OCI-LY7 (cell line): ENCODE data around the gene BAMBI. TPM values are rescaled to one million over a fixed set of nuclear protein-coding genes. Genes with fewer than 3 reads are reported as not detected.

Source experiments
- BruUV-seq: library from RNA; stranded (reverse); fragments of 400-500 nt; replicated peaks from 2 replicates; lab custom pipeline; 2021; lab: Mats Ljungman, UMichigan
- CTCF ChIA-PET: fragments of 300-600 bp; sonication (Branson Sonifier 250); formaldehyde crosslinking; loops from one replicate; lab custom pipeline; 2022; ENCODE audit warnings: antibody characterized with exemption; ENCODE audit not compliant: unreplicated experiment; lab: Charles Lee
- POLR2A ChIA-PET: fragments of 300-600 bp; sonication (Branson Sonifier 250); formaldehyde crosslinking; loops from one replicate; lab custom pipeline; 2022; ENCODE audit warnings: antibody characterized with exemption; lab: Charles Lee
- DNase-seq: peaks from one replicate; pipeline ENCODE4 v3.0.0-alpha.2; 2015; ENCODE audit warnings: low spot score
- H2AFZ ChIP-seq: fragments of 200-600 bp; sonication (generic), shearing (Covaris generic); 2 replicates; pipeline ENCODE4 v1.6.1; 2014; ENCODE audit warnings: mild to moderate bottlenecking, antibody characterized with exemption, low read length, moderate library complexity
- H3K27ac ChIP-seq: fragments of 200-600 bp; sonication (generic); 2 replicates; pipeline ENCODE4 v1.5.1; 2014; ENCODE audit warnings: mixed run types, low read depth, mild to moderate bottlenecking, moderate library complexity, low read length, inconsistent platforms; ENCODE audit not compliant: poor library complexity, severe bottlenecking
- H3K36me3 ChIP-seq: fragments of 200-600 bp; sonication (generic); 2 replicates; pipeline ENCODE4 v1.6.1; 2014; ENCODE audit warnings: mild to moderate bottlenecking, antibody characterized with exemption, low read length, moderate library complexity, mixed read lengths; ENCODE audit not compliant: insufficient read depth
- H3K4me1 ChIP-seq: fragments of 200-600 bp; sonication (generic); 2 replicates; pipeline ENCODE4 v1.5.1; 2014; ENCODE audit warnings: mild to moderate bottlenecking, low read length; ENCODE audit not compliant: insufficient read depth, poor library complexity, severe bottlenecking
- H3K4me2 ChIP-seq: fragments of 200-600 bp; sonication (generic); 2 replicates; pipeline ENCODE4 v1.6.1; 2014; ENCODE audit warnings: mild to moderate bottlenecking, low read length
- H3K4me3 ChIP-seq: fragments of 200-600 bp; sonication (generic); 2 replicates; pipeline ENCODE4 v1.5.1; 2014; ENCODE audit warnings: mild to moderate bottlenecking, low read depth, low read length; ENCODE audit not compliant: poor library complexity, severe bottlenecking
- H3K79me2 ChIP-seq: fragments of 200-600 bp; sonication (generic); 2 replicates; pipeline ENCODE4 v1.6.1; 2016; ENCODE audit warnings: low read depth, mild to moderate bottlenecking, low read length, moderate library complexity, mixed read lengths; ENCODE audit not compliant: insufficient read depth
- H3K9me2 ChIP-seq: fragments of 200-600 bp; sonication (generic); 2 replicates; pipeline ENCODE4 v1.6.1; 2016; ENCODE audit warnings: mild to moderate bottlenecking, low read length, mixed read lengths; ENCODE audit not compliant: insufficient read depth
- H3K9me3 ChIP-seq: fragments of 200-600 bp; sonication (generic); 2 replicates; pipeline ENCODE4 v1.6.1; 2014; ENCODE audit warnings: mild to moderate bottlenecking, mixed run types, low read length, mixed read lengths
- H4K20me1 ChIP-seq: fragments of 200-600 bp; sonication (generic); 2 replicates; pipeline ENCODE4 v1.6.1; 2014; ENCODE audit warnings: mild to moderate bottlenecking, antibody characterized with exemption, low read length, moderate library complexity, mixed read lengths; ENCODE audit not compliant: insufficient read depth
- EZH2phosphoT487 ChIP-seq: fragments of 200-600 bp; sonication (generic); IDR thresholded peaks from 2 replicates; pipeline ENCODE4 v1.6.1; 2018; ENCODE audit warnings: low read depth, borderline replicate concordance, mild to moderate bottlenecking, mixed run types, antibody characterized with exemption, low read length, moderate library complexity, mixed read lengths
- intact Hi-C: fragments of 100-400 bp; cut with micrococcal nuclease; formaldehyde crosslinking; loops from one replicate; pipeline ENCODE4 v1.10.0; 2022; ENCODE audit not compliant: unreplicated experiment
- total RNA-seq, 2 experiments: library from RNA; depleted of rRNA in 1 of 2; stranded (reverse); fragments of >200 nt in 1 of 2; shearing (Covaris generic) in 1 of 2; gene quantifications; 2 replicates each; pipeline ENCODE4 v1.2.3, GENCODE V29; 2014 to 2022
- TF ChIP-seq, protein P1 (sequence below): fragments of 200-600 bp; sonication (generic); conservative IDR thresholded peaks from 2 replicates; pipeline ENCODE4 v1.5.1; 2014; ENCODE audit warnings: mild to moderate bottlenecking, antibody characterized with exemption, low read length, moderate library complexity, mixed read lengths

The BAMBI gene
- total RNA-seq, 2 experiments from 2014 or later, result 0.89 to 3.1 TPM

DNA sequence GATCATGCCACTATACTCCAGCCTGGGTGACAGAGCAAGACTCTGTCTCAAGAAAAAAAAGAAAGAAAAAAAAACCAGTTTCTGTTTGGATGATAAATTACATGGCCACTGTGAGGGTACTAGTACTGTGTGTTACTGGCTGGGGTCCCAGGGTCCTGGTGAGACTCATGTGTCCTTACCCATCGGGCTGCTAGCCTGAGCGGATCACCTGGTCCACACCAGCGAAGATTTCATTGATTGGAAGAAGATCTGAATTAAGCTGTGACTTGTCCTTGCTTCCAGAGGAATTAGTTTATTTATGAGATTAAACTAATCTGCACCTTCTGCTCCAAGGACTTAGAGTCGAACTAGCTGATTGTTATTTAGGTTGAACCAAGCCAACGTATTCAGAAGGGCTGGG lies 40.0 kb upstream of the BAMBI start:
- BruUV-seq, result no TSS peak
- no peak overlapping the region for H2AFZ ChIP-seq
- no peaks in the 10 kb centered on the region for H3K79me2 ChIP-seq
- no peak overlapping the region for H3K4me2 ChIP-seq
- POLR2A ChIA-PET, result no interaction called here
- no peak overlapping the region for H3K27ac ChIP-seq
- H3K9me3 ChIP-seq, result no peaks in the 10 kb centered on the region
- H4K20me1 ChIP-seq, result no peaks in the 10 kb centered on the region
- intact Hi-C loops, result no loop called here
- H3K36me3 ChIP-seq, result no peaks in the 10 kb centered on the region
- no peaks in the 10 kb centered on the region for H3K9me2 ChIP-seq
- no peaks in the 10 kb centered on the region for H3K4me1 ChIP-seq
- DNase-seq, result no peak
- CTCF ChIA-PET, result no interaction called here
- no peak overlapping the region for H3K4me3 ChIP-seq
- TF ChIP-seq, protein P1, sequence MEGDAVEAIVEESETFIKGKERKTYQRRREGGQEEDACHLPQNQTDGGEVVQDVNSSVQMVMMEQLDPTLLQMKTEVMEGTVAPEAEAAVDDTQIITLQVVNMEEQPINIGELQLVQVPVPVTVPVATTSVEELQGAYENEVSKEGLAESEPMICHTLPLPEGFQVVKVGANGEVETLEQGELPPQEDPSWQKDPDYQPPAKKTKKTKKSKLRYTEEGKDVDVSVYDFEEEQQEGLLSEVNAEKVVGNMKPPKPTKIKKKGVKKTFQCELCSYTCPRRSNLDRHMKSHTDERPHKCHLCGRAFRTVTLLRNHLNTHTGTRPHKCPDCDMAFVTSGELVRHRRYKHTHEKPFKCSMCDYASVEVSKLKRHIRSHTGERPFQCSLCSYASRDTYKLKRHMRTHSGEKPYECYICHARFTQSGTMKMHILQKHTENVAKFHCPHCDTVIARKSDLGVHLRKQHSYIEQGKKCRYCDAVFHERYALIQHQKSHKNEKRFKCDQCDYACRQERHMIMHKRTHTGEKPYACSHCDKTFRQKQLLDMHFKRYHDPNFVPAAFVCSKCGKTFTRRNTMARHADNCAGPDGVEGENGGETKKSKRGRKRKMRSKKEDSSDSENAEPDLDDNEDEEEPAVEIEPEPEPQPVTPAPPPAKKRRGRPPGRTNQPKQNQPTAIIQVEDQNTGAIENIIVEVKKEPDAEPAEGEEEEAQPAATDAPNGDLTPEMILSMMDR, result no peak
- TF ChIP-seq EZH2phosphoT487, result no peak

DNA sequence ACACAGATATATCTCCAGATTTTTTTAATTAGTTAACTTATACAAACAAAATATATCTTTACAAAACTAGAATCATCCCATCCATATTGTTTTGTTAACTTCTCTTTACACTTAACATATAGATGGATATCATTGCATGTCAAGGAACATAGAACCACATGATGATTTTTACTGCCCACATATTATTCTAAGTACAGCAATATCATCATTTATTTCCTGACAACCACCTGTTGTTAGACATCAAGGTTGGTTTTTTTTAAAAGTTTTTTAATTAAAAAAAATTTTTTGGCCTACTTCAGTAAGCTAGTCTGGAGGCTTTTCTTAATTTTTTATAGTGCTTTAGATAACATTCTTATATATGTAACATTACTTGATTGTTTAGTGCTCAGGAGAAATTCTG lies 38.9 kb upstream of the BAMBI start:
- no peak for TF ChIP-seq EZH2phosphoT487
- TF ChIP-seq, protein P1, result no peak

DNA sequence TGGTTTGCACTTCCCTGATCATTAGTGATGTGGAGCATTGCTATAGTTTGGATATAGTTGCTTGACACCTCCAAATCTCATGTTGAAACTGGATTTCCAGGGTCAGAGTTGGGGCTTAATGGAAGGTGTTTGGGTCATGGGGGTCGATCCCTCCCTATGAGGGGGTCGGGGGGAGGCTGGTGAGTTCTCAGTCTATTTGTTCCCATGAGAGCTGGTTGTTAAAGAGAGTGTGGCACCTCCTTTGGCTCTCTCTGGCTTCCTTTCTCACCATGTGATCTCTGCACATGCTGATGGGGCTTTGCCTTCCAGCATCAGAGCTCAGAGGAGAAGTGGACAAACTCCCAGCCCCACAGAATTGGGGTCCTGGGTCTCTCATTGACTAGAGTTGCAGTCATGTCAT lies 36.8 kb upstream of the BAMBI start:
- Histone ChIP-seq H3K36me3 (no peaks in the 10 kb centered on the region), H3K9me2 (no peaks in the 10 kb centered on the region), H3K4me2 (no peak overlapping the region), H3K9me3 (no peaks in the 10 kb centered on the region), H2AFZ (no peak overlapping the region), H3K4me3 (no peak overlapping the region), H3K27ac (no peak overlapping the region), H4K20me1 (no peaks in the 10 kb centered on the region), H3K79me2 (no peaks in the 10 kb centered on the region), H3K4me1 (no peaks in the 10 kb centered on the region)
- CTCF ChIA-PET, result no interaction called here
- intact Hi-C loops, result no loop called here
- POLR2A ChIA-PET, result no interaction called here
- BruUV-seq, result no TSS peak
- DNase-seq, result no peak
- no peak for TF ChIP-seq EZH2phosphoT487
- TF ChIP-seq, protein P1, result no peak

More for the DNA sequence above, 38.9 kb upstream of the BAMBI start:
- H3K79me2 ChIP-seq, result no peaks in the 10 kb centered on the region
- intact Hi-C loops, result no loop called here
- no peaks in the 10 kb centered on the region for H3K9me2 ChIP-seq
- no peak overlapping the region for H3K27ac ChIP-seq
- DNase-seq, result no peak
- CTCF ChIA-PET, result no interaction called here
- POLR2A ChIA-PET, result interaction anchor here (0.6 kb wide), 2 partner anchors 31 to 85 kb away, joined by 3 read pairs; no protein-coding TSS in a partner anchor
- no peaks in the 10 kb centered on the region for H3K36me3 ChIP-seq
- no peaks in the 10 kb centered on the region for H3K4me1 ChIP-seq
- H2AFZ ChIP-seq, result no peak overlapping the region
- H3K4me2 ChIP-seq, result no peak overlapping the region
- no peak overlapping the region for H3K4me3 ChIP-seq
- H4K20me1 ChIP-seq, result no peaks in the 10 kb centered on the region
- H3K9me3 ChIP-seq, result no peaks in the 10 kb centered on the region
- no TSS peak for BruUV-seq
